BJ (cell line): Measurements from ENCODE around the gene BRPF3. TPM values are rescaled to one million over a fixed set of nuclear protein-coding genes. Genes with fewer than 3 reads are reported as not detected.

Experiments
- CTCF ChIA-PET: fragments of 350-600 bp; formaldehyde crosslinking; extraction: SDS; loops from one replicate; lab custom pipeline; 2021; ENCODE audit warnings: antibody characterized with exemption, inconsistent platforms; lab: Yijun Ruan, JAX
- POLR2A ChIA-PET: fragments of 300-600 bp; sonication (Branson Sonifier 250); formaldehyde crosslinking; extraction: SDS; loops from one replicate; lab custom pipeline; 2021; ENCODE audit warnings: antibody characterized with exemption; lab: Charles Lee
- DNase-seq: peaks from one replicate; pipeline ENCODE4 v3.0.0-alpha.2; 2011; ENCODE audit warnings: low read depth
- H3K27me3 ChIP-seq: 2 replicates; pipeline ENCODE4 v1.6.0; 2011; ENCODE audit warnings: low read length; ENCODE audit not compliant: control insufficient read depth, insufficient read depth
- H3K36me3 ChIP-seq: 2 replicates; pipeline ENCODE4 v1.5.1; 2011; ENCODE audit warnings: low read length; ENCODE audit not compliant: control insufficient read depth, insufficient read depth
- H3K4me3 ChIP-seq: 2 replicates; pipeline ENCODE4 v1.5.1; 2011; ENCODE audit warnings: low read depth, mild to moderate bottlenecking, control low read depth, low read length
- polyA plus RNA-seq: library from polyadenylated mRNA; depleted of rRNA; stranded (reverse); fragments of >200 nt; gene quantifications from 2 replicates; pipeline ENCODE4 v1.2.3, GENCODE V29; 2011
- TF ChIP-seq, protein P1 (sequence below): IDR thresholded peaks from 2 replicates; pipeline ENCODE4 v1.5.1; 2011; ENCODE audit warnings: low read depth, mild to moderate bottlenecking, control low read depth, inconsistent platforms, low read length, moderate library complexity; ENCODE audit not compliant: insufficient read depth

Gene BRPF3
- polyA plus RNA-seq, 1 experiment, result 13.2 TPM

DNA sequence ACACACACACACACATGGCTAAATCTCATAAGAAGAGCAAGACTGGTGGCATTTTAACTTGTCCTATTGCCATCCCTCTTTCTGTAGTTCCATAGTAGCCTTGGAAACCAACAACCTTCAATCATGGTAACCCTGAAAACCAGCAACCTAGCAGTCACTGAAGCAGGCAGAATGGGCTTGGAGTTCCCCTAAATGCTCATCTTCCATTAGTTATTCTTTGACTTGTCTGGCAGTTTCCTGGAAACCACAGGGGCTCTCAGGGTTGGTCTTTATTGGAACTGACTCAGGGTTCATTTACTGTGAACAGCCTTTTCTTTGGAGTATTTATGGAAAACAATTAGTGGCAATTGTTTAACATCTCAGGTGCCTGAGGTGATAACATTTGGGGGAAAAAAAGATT is 19.4 kb upstream of the BRPF3 start:
- no peak for DNase-seq
- CTCF ChIA-PET, result no interaction called here
- Histone ChIP-seq H3K4me3 (no peak overlapping the region), H3K36me3 (no peaks in the 10 kb centered on the region), H3K27me3 (peaks cover 2% of the 10 kb centered on the region)
- TF ChIP-seq, protein P1, sequence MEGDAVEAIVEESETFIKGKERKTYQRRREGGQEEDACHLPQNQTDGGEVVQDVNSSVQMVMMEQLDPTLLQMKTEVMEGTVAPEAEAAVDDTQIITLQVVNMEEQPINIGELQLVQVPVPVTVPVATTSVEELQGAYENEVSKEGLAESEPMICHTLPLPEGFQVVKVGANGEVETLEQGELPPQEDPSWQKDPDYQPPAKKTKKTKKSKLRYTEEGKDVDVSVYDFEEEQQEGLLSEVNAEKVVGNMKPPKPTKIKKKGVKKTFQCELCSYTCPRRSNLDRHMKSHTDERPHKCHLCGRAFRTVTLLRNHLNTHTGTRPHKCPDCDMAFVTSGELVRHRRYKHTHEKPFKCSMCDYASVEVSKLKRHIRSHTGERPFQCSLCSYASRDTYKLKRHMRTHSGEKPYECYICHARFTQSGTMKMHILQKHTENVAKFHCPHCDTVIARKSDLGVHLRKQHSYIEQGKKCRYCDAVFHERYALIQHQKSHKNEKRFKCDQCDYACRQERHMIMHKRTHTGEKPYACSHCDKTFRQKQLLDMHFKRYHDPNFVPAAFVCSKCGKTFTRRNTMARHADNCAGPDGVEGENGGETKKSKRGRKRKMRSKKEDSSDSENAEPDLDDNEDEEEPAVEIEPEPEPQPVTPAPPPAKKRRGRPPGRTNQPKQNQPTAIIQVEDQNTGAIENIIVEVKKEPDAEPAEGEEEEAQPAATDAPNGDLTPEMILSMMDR, result no peak
- POLR2A ChIA-PET, result no interaction called here

DNA sequence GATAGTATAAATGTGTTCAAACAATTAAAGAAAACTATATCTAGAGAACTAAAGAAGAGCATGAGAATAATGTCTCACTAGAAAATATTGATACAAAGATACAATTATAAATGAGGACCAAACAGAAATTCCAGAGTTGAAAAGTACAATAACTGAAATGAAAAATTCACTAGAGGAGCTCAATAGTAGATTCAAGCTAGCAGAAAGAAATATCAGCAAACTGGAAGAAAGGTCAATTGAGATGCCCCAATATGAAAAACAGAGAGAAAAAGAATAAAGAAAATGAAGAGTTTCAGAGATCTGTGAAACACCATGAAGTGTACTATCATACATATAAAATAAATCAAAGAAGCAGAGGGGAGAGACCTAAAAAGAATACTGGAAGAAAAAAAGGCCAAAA is 18.0 kb upstream of the BRPF3 start:
- CTCF ChIA-PET, result no interaction called here
- Histone ChIP-seq H3K27me3 (peaks cover 2% of the 10 kb centered on the region), H3K36me3 (no peaks in the 10 kb centered on the region), H3K4me3 (no peak overlapping the region)
- DNase-seq, result no peak
- TF ChIP-seq, protein P1, result no peak
- POLR2A ChIA-PET, result no interaction called here

DNA sequence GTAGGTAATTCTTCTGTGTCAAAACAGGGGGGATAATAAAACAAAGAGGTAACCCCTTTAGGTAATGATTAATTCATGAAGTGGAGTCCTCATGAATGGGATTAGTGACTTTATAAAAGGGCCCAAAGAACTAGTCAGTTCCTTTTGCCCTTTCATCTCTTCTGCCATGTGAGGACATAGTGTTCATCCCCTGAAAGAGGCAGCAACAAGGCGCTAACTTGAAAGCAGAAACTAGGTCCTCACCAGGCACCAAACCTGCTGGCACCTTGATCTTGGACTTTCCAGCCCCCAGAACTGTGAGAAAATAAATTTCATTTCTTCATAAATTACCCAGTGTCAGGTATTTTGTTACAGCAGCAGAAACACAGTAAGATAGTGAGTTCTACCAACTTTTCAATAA is 16.4 kb upstream of the BRPF3 start:
- Histone ChIP-seq H3K27me3 (peaks cover 2% of the 10 kb centered on the region), H3K36me3 (no peaks in the 10 kb centered on the region), H3K4me3 (no peak overlapping the region)
- DNase-seq, result no peak
- TF ChIP-seq, protein P1, result no peak
- CTCF ChIA-PET, result no interaction called here
- POLR2A ChIA-PET, result no interaction called here

DNA sequence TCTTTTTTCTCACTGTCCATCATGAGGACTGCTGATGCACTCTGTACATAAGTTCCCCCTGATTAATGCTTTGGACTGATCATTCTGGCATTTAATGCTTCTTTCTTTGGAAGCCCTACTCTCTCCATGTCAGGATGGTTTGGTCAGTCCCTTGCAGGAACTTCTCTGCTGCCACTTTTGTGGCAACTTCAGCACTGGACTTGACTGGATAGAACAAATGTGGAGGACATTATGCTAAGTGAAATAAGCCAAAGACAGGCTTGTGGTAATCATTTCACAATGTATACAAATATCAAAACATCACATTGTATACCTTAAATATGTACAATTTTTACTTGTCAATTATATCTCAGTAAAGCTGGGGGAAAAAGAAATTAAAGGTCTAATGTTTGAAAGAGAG is 12.2 kb upstream of the BRPF3 start:
- ChIA-PET CTCF (no interaction called here), POLR2A (interaction anchor here (0.6 kb wide), 1 partner anchor 50 kb away, joined by 3 read pairs; no protein-coding TSS in a partner anchor)
- Histone ChIP-seq H3K27me3 (peaks cover 2% of the 10 kb centered on the region), H3K4me3 (no peak overlapping the region), H3K36me3 (no peaks in the 10 kb centered on the region)
- no peak for DNase-seq
- TF ChIP-seq, protein P1, result no peak

DNA sequence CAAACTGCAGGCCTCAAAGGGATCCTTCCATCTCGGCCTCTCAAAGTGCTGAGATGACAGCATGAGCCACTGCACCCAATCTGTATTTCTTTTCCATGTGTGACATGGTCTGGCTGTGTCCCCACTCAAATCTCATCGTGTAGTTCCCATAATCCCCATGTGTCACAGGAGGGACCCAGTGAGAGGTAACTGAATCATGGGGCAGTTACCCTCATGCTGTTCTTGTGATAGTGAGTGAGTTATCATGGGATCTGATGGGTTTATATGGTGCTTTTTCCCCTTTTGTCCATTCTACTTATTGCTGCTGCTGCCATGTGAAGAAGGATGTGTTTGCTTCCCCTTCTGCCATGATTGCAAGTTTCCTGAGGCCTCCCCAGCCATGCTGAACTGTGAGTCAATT is 10.3 kb upstream of the BRPF3 start:
- no peaks in the 10 kb centered on the region for H3K36me3 ChIP-seq
- no peak overlapping the region for H3K4me3 ChIP-seq
- no peak for DNase-seq
- ChIA-PET CTCF (no interaction called here), POLR2A (no interaction called here)
- peaks cover 2% of the 10 kb centered on the region for H3K27me3 ChIP-seq
- TF ChIP-seq, protein P1, result no peak
